GM12891 (cell line): ENCODE data around the gene TMEM131.

Source experiments
- POLR2A ChIP-seq: IDR thresholded peaks from 2 replicates; pipeline ENCODE4 v1.6.1; 2011; ENCODE audit warnings: low read depth, low read length, control low read depth
- POLR2AphosphoS5 ChIP-seq: IDR thresholded peaks from 2 replicates; pipeline ENCODE4 v1.6.1; 2011; ENCODE audit warnings: low read depth, low read length, control low read depth

DNA sequence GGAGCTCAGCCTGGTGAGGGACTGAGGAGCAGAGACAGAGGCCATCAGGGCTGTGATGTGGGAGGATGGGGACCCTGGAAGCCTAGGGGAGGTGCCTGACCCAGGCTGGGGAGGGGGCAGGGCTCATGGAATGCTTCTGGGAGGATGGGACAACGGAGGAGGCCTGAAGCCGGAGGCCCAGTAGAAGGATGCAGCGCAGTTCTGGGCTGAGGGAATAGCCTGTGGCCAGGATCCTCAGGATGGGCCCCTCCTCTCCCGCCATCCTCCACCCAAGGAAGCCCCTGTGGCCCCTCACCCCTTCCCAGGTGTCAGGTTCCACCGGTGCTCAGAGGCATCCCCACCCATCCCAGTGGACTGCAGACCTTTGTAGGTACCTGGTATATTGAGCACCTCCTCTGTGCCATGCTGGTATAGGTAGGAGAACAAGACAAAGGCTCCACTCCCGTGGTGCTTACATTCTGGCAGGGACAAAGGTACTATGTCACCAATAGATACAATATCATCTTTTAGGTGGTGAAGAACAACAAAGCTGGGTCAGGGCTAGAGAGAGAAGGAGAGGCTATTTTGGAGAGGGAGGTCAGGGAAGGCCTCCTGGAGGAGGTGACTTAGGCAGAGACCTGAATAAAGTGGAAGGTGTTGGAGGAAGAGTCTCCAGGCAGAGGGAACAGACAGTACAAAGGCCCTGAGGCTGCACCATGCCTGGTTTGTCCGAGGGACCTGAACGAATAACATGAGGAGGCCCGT lies 279.6 kb downstream of the TMEM131 start:
- no peak for TF ChIP-seq POLR2A
- TF ChIP-seq POLR2AphosphoS5, result no peak
